GM18498 (cell line): ENCODE data around the gene LDLRAD2.

Experiments
- ATAC-seq: cut with Tn5 transposase; IDR thresholded peaks from one replicate; pipeline ENCODE4 v1.9.1; 2021; ENCODE audit warnings: mild to moderate bottlenecking, moderate library complexity; ENCODE audit not compliant: unreplicated experiment

Gene LDLRAD2

GRCh38 chr1:21841852-21842466 lies 29.9 kb downstream of the LDLRAD2 start:
- no peak for ATAC-seq

- ATAC-seq, result no peak
Observed at GRCh38 chr1:21842606-21843162, 30.6 kb downstream of the LDLRAD2 start.

- ATAC-seq, result no peak
Observed at GRCh38 chr1:21843208-21843607, 31.1 kb downstream of the LDLRAD2 start.

- no peak for ATAC-seq
Observed at GRCh38 chr1:21843996-21844395, 31.9 kb downstream of the LDLRAD2 start.

- ATAC-seq, result no peak
Observed at GRCh38 chr1:21845646-21846641, 33.9 kb downstream of the LDLRAD2 start.

- ATAC-seq, result no peak
Observed at GRCh38 chr1:21847223-21848205, 35.4 kb downstream of the LDLRAD2 start.

GRCh38 chr1:21848524-21849174 lies 36.6 kb downstream of the LDLRAD2 start:
- no peak for ATAC-seq

- ATAC-seq, result no peak
Observed at GRCh38 chr1:21849909-21850576, 38.0 kb downstream of the LDLRAD2 start.

GRCh38 chr1:21851430-21852250 lies 39.6 kb downstream of the LDLRAD2 start:
- no peak for ATAC-seq

GRCh38 chr1:21852282-21853130 lies 40.4 kb downstream of the LDLRAD2 start:
- ATAC-seq, result no peak

- ATAC-seq, result no peak
Observed at GRCh38 chr1:21853131-21853427, 41.0 kb downstream of the LDLRAD2 start.

GRCh38 chr1:21854090-21854750 lies 42.2 kb downstream of the LDLRAD2 start:
- ATAC-seq, result no peak

- no peak for ATAC-seq
Observed at GRCh38 chr1:21854751-21855131, 42.7 kb downstream of the LDLRAD2 start.

- no peak for ATAC-seq
Observed at GRCh38 chr1:21855257-21856096, 43.4 kb downstream of the LDLRAD2 start.

- no peak for ATAC-seq
Observed at GRCh38 chr1:21857142-21857839, 45.2 kb downstream of the LDLRAD2 start.
